Loucy (cell line): ENCODE measurements around the gene CAPN14.

Source experiments
- CTCF ChIP-seq: fragments of 200-600 bp; sonication (generic); conservative IDR thresholded peaks from 2 replicates; pipeline ENCODE4 v1.5.1; 2014; ENCODE audit warnings: mild to moderate bottlenecking, antibody characterized with exemption, low read length
- EZH2phosphoT487 ChIP-seq: fragments of 200-600 bp; IDR thresholded peaks from 2 replicates; pipeline ENCODE4 v1.6.1; 2018; ENCODE audit warnings: antibody characterized with exemption, mild to moderate bottlenecking, moderate library complexity, borderline replicate concordance

DNA sequence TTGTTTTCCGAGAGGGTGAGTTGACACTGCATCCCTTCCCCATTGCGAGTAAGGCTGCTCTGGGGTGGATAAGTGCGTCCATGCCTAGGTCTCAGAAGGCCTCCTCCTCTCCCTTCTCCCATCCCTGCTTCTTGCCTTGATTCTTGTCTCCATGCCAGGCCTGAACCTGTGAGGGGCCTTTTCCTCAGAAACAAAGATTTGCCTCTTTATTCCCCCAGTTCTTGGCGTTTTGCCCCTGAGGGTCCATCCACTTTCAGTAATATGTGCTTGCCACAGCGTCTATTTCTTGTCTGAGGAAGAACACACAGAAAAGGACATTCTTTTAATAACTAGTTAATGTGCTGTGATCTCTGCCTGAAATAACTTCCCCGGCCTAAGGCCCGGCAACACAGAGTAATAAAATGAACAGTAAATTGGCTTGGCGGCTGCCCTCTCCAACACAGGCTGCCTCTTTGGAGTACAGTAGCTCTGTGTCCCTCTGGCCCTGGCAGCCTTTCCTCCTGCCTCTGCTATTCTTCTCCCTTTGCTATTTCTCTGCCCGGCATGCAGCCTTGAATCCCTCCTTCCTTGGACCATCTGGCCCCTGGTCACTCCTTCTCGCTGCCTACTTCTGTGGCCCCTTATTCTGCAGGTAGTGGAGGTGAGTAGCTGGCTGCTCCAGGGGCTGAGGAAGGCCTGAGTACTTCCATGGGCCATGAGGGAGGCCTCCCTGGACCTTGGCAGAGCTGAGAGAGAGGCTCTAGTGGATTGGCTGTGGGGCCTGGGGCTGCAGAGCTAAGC lies 21.0 kb upstream of the CAPN14 start:
- no peak for TF ChIP-seq CTCF
- TF ChIP-seq EZH2phosphoT487, result no peak
